ENCODE measurements around the gene CDX2.

DNA sequence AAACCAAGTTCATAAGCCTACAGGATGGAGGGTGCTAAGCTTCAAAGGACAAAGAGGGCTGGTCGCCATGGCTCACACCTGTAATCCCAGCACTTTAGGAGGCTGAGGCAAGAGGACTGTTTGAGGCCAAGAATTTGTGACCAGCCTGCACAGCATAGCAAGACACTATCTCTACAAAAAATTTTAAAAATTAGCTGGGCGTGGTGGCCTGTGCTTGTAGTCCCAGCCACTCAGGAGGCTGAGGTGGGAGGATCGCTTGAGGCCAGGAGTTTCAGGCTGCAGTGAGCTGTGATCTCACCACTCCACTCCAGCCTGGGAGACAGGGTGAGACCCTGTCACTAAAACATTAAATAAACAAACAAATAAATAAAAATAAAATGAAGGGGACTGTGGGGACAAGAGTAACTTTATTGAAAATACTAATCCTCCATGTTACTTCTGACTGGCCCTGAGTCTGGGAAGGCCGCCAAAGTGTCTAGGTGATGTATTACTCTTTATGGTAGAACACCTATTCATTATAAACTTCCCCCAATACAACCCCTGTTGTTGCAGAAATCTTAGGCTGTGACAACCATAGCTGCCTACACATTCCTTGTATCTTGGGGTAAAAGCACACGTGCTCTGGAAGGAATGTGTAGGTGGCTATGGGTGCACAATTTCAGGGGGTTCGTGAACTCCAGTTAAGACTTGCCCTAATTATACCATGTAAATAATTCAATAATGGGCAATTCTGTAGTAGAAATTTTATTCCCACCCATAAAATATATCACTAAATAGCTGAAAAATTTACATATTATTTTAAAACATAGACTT is 34.0 kb upstream of the CDX2 start:
- TF ChIP-seq, protein P1, sequence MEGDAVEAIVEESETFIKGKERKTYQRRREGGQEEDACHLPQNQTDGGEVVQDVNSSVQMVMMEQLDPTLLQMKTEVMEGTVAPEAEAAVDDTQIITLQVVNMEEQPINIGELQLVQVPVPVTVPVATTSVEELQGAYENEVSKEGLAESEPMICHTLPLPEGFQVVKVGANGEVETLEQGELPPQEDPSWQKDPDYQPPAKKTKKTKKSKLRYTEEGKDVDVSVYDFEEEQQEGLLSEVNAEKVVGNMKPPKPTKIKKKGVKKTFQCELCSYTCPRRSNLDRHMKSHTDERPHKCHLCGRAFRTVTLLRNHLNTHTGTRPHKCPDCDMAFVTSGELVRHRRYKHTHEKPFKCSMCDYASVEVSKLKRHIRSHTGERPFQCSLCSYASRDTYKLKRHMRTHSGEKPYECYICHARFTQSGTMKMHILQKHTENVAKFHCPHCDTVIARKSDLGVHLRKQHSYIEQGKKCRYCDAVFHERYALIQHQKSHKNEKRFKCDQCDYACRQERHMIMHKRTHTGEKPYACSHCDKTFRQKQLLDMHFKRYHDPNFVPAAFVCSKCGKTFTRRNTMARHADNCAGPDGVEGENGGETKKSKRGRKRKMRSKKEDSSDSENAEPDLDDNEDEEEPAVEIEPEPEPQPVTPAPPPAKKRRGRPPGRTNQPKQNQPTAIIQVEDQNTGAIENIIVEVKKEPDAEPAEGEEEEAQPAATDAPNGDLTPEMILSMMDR (IDR thresholded peaks at IDR 0.05; ENCODE audit: low read depth, low read length, poor library complexity, severe bottlenecking): no peak
- no peak for TF ChIP-seq EZH2phosphoT487 (IDR thresholded peaks at IDR 0.05; ENCODE audit: borderline replicate concordance, low read length)
